ENCODE data around the gene SNX5.

- TF ChIP-seq CTCF (IDR thresholded peaks at IDR 0.05) (no peak), POLR2A (IDR thresholded peaks at IDR 0.05) (no peak), POLR2AphosphoS5 (IDR thresholded peaks at IDR 0.05; ENCODE audit: insufficient read depth in 1 of 2, low read depth in 1 of 2) (no peak)
These were observed 4.5 kb downstream of the SNX5 start for GRCh38 chr20:17964073-17964472.
